ENCODE measurements around the gene ARHGAP22.

DNA sequence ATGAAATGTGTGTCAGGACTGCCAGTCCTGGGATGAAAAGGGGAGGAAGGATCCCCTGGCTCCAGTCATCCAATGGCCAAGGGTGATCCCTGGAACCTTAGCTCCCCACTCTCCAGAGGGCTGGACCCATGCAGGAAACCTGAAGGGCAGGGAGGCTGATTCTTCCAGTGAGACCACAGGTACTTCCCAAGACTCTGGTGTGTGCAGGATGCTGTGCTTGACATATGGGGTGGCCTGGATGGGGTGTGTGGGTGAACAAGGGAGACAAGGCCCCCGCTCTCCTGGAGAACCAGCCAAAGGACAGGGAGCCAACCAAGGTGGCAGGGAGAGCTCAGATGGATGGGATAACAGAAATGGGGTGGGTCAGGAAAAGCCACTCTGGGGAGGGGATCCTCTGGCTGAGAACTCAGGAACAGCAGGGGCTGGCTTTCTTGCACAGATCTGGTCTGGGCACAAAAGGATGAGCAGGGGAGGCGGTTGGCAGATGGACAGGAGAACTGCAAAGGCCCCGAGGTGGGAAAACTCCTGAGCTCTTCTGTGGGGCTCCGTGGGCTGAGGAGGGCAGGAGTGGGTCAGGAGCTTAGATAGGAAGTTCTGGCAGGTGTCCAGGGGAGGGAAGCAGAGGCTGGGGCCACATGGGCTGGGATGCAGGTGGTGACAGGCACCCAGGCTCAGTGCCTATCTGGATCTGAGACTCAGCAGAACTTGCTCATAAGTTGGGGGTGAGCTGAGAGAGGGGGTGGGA is 100.6 kb downstream of the ARHGAP22 start:
- TF ChIP-seq, protein P1, sequence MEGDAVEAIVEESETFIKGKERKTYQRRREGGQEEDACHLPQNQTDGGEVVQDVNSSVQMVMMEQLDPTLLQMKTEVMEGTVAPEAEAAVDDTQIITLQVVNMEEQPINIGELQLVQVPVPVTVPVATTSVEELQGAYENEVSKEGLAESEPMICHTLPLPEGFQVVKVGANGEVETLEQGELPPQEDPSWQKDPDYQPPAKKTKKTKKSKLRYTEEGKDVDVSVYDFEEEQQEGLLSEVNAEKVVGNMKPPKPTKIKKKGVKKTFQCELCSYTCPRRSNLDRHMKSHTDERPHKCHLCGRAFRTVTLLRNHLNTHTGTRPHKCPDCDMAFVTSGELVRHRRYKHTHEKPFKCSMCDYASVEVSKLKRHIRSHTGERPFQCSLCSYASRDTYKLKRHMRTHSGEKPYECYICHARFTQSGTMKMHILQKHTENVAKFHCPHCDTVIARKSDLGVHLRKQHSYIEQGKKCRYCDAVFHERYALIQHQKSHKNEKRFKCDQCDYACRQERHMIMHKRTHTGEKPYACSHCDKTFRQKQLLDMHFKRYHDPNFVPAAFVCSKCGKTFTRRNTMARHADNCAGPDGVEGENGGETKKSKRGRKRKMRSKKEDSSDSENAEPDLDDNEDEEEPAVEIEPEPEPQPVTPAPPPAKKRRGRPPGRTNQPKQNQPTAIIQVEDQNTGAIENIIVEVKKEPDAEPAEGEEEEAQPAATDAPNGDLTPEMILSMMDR (conservative IDR thresholded peaks at IDR 0.05; ENCODE audit: low read length): no peak
- TF ChIP-seq EZH2phosphoT487 (IDR thresholded peaks at IDR 0.05; ENCODE audit: borderline replicate concordance, low read depth, low read length): no peak

Measured in OCI-LY7 (cell line).